ENCODE measurements around the gene TBC1D9.

Gene TBC1D9

DNA sequence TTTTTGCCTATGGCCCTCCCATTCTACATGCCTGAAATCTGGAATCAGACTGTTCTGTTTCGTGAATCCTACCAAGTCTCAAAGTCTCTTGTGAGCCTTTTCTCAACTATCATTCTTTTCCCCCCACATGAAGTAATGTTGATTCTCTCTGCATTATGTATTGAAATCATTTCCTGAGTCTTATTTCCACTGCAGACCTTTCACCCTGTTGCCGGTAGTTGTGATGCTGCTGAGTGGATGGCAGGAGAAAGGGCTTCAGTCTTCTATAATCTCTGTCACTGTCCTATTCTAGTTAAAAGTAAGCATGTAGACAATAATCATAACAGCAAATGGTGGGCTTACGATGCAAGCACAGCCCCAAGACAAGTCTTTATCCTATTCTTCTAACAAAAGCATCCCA is 75.0 kb downstream of the TBC1D9 start:
- TF ChIP-seq, protein P1, sequence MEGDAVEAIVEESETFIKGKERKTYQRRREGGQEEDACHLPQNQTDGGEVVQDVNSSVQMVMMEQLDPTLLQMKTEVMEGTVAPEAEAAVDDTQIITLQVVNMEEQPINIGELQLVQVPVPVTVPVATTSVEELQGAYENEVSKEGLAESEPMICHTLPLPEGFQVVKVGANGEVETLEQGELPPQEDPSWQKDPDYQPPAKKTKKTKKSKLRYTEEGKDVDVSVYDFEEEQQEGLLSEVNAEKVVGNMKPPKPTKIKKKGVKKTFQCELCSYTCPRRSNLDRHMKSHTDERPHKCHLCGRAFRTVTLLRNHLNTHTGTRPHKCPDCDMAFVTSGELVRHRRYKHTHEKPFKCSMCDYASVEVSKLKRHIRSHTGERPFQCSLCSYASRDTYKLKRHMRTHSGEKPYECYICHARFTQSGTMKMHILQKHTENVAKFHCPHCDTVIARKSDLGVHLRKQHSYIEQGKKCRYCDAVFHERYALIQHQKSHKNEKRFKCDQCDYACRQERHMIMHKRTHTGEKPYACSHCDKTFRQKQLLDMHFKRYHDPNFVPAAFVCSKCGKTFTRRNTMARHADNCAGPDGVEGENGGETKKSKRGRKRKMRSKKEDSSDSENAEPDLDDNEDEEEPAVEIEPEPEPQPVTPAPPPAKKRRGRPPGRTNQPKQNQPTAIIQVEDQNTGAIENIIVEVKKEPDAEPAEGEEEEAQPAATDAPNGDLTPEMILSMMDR (IDR thresholded peaks at IDR 0.05; ENCODE audit: borderline replicate concordance, control extremely low read depth, extremely low read depth, insufficient read depth, missing control alignments): no peak
- in situ Hi-C loops (cut with MboI; ENCODE audit: low sequenced_read_pairs, unreplicated experiment): no loop called here
- no peak for DNase-seq (ENCODE audit: low spot score)

GRCh38 chr4:140680686-140681085 is 75.5 kb downstream of the TBC1D9 start:
- in situ Hi-C loops (cut with MboI; ENCODE audit: low sequenced_read_pairs, unreplicated experiment): no loop called here
- DNase-seq (ENCODE audit: low spot score): no peak
- TF ChIP-seq, protein P1 (IDR thresholded peaks at IDR 0.05; ENCODE audit: borderline replicate concordance, control extremely low read depth, extremely low read depth, insufficient read depth, missing control alignments): no peak

- DNase-seq (ENCODE audit: low spot score): no peak
- in situ Hi-C loops (cut with MboI; ENCODE audit: low sequenced_read_pairs, unreplicated experiment): no loop called here
- TF ChIP-seq, protein P1 (IDR thresholded peaks at IDR 0.05; ENCODE audit: borderline replicate concordance, control extremely low read depth, extremely low read depth, insufficient read depth, missing control alignments): no peak
Measured at GRCh38 chr4:140679576-140679975, 76.6 kb downstream of the TBC1D9 start.

GRCh38 chr4:140675599-140676231 is 80.5 kb downstream of the TBC1D9 start:
- in situ Hi-C loops (cut with MboI; ENCODE audit: low sequenced_read_pairs, unreplicated experiment): no loop called here
- no peak for DNase-seq (ENCODE audit: low spot score)
- TF ChIP-seq, protein P1 (IDR thresholded peaks at IDR 0.05; ENCODE audit: borderline replicate concordance, control extremely low read depth, extremely low read depth, insufficient read depth, missing control alignments): no peak

DNA sequence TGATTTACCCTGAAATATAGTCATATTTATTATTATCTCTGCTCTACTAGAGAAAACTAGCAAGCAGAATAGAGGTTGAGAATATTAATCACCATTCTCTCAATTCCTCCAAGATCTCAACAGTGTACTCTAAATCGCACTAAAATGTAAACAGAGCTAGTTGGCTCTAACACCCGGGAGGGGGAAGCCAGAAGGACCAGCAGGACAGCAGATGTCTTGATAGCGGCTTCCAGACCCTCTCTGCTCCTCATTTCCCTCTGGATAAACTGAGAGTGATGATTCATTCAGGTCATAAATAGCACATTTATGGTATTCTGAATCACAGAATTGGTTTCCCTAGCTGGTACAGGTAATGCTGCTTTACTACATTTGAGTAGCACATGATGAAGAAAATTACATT is 82.5 kb downstream of the TBC1D9 start:
- DNase-seq (ENCODE audit: low spot score): no peak
- TF ChIP-seq, protein P1 (IDR thresholded peaks at IDR 0.05; ENCODE audit: borderline replicate concordance, control extremely low read depth, extremely low read depth, insufficient read depth, missing control alignments): no peak
- in situ Hi-C loops (cut with MboI; ENCODE audit: low sequenced_read_pairs, unreplicated experiment): no loop called here

DNA sequence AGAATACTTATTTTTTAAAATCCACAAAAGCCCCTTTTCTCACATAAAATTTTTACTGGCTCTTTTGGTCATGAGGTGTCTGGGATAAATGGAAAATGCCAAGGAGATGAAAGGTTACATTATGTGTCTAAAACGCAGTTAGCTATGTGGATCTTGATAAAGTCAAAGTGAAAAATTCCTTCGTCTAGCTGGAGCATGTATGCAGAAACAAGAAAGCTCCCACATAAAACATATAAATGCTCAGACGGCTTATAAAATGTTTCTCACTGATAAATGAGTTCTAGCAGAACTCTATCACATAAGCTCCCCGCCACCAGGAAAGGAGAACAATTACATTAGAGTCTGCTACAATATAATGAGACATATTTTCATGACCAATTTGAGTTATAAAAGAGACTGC is 83.8 kb downstream of the TBC1D9 start:
- DNase-seq (ENCODE audit: low spot score): no peak
- in situ Hi-C loops (cut with MboI; ENCODE audit: low sequenced_read_pairs, unreplicated experiment): no loop called here
- TF ChIP-seq, protein P1 (IDR thresholded peaks at IDR 0.05; ENCODE audit: borderline replicate concordance, control extremely low read depth, extremely low read depth, insufficient read depth, missing control alignments): no peak
